ENCODE results near the gene TTLL11. TPM values are rescaled to one million over a fixed set of nuclear protein-coding genes. Genes with fewer than 3 reads are reported as not detected.

Gene TTLL11
- total and polyA plus RNA-seq, 2 experiments from 2014 or later: 4.7 to 6.7 TPM

GRCh38 chr9:122095010-122095767 is 2.1 kb upstream of the TTLL11 start:
- TF ChIP-seq CTCF (IDR thresholded peaks at IDR 0.05; ENCODE audit: low read depth, low read length): peak; percentile 80
- no peak overlapping the region for H3K4me3 ChIP-seq
- peaks cover 31% of the 10 kb centered on the region for H3K27me3 ChIP-seq

GRCh38 chr9:122091682-122092592 is 1.2 kb downstream of the TTLL11 start:
- H3K27ac ChIP-seq: no peak overlapping the region
- peak overlapping the region; percentile 70 for H3K4me3 ChIP-seq
- no peak for TF ChIP-seq CTCF (IDR thresholded peaks at IDR 0.05; ENCODE audit: low read depth, low read length)
- no peak for DNase-seq (ENCODE audit: low read depth in 1 of 2, low spot score in 1 of 2)
- no peaks in the 10 kb centered on the region for H3K36me3 ChIP-seq
- no peaks in the 10 kb centered on the region for H3K4me1 ChIP-seq (ENCODE audit: low read depth)
- H3K27me3 ChIP-seq: peaks cover 31% of the 10 kb centered on the region
- no peaks in the 10 kb centered on the region for H3K9me3 ChIP-seq (ENCODE audit: low read depth)

More at GRCh38 chr9:122095010-122095767, 2.1 kb upstream of the TTLL11 start:
- no peaks in the 10 kb centered on the region for H3K36me3 ChIP-seq
- peak; percentile 71 to 77 for DNase-seq (ENCODE audit: low read depth in 1 of 2, low spot score in 1 of 2)
- H3K27ac ChIP-seq: no peak overlapping the region
- no peaks in the 10 kb centered on the region for H3K9me3 ChIP-seq (ENCODE audit: low read depth)
- H3K4me1 ChIP-seq (ENCODE audit: low read depth): no peaks in the 10 kb centered on the region

- no peak overlapping the region for H3K4me3 ChIP-seq
- no peaks in the 10 kb centered on the region for H3K4me1 ChIP-seq (ENCODE audit: low read depth)
- H3K27ac ChIP-seq: no peak overlapping the region
- no peaks in the 10 kb centered on the region for H3K36me3 ChIP-seq
- TF ChIP-seq CTCF (IDR thresholded peaks at IDR 0.05; ENCODE audit: low read depth, low read length): no peak
- no peak for DNase-seq (ENCODE audit: low read depth in 1 of 2, low spot score in 1 of 2)
- H3K9me3 ChIP-seq (ENCODE audit: low read depth): no peaks in the 10 kb centered on the region
- peaks cover 34% of the 10 kb centered on the region for H3K27me3 ChIP-seq
Observed at GRCh38 chr9:122090981-122091380, 2.1 kb downstream of the TTLL11 start.

- H3K4me3 ChIP-seq: no peak overlapping the region
- no peak for DNase-seq (ENCODE audit: low read depth in 1 of 2, low spot score in 1 of 2)
- no peaks in the 10 kb centered on the region for H3K36me3 ChIP-seq
- no peak overlapping the region for H3K27ac ChIP-seq
- H3K27me3 ChIP-seq: peaks cover 36% of the 10 kb centered on the region
- H3K4me1 ChIP-seq (ENCODE audit: low read depth): no peaks in the 10 kb centered on the region
- TF ChIP-seq CTCF (IDR thresholded peaks at IDR 0.05; ENCODE audit: low read depth, low read length): no peak
- H3K9me3 ChIP-seq (ENCODE audit: low read depth): no peaks in the 10 kb centered on the region
Observed at GRCh38 chr9:122090287-122090883, 2.7 kb downstream of the TTLL11 start.

- no peak overlapping the region for H3K4me3 ChIP-seq
- no peak for TF ChIP-seq CTCF (IDR thresholded peaks at IDR 0.05; ENCODE audit: low read depth, low read length)
- H3K27ac ChIP-seq: no peak overlapping the region
- H3K9me3 ChIP-seq (ENCODE audit: low read depth): no peaks in the 10 kb centered on the region
- DNase-seq (ENCODE audit: low read depth in 1 of 2, low spot score in 1 of 2): no peak
- H3K36me3 ChIP-seq: no peaks in the 10 kb centered on the region
- H3K4me1 ChIP-seq (ENCODE audit: low read depth): no peaks in the 10 kb centered on the region
- H3K27me3 ChIP-seq: peaks cover 26% of the 10 kb centered on the region
Observed at GRCh38 chr9:122088880-122089706, 4.0 kb downstream of the TTLL11 start.

Measured in cardiac muscle cell (in vitro differentiated cells and primary cell).